DMS 273 (cell line): ENCODE results near the gene SLC7A1.
"Not testable (repeated sequence)": the region's sequence is repeated elsewhere in the genome, so short reads cannot be mapped to it uniquely, and the experiment has no call there.

Experiments
- DNase-seq: peaks from one replicate; lab custom pipeline; 2025; ENCODE audit not compliant: unreplicated experiment; lab: John Stamatoyannopoulos, UW

SLC7A1 gene

GRCh38 chr13:29595380-29596063 lies at the start of gene SLC7A1:
Gene SLC7A1, minus strand, starts transcription at chr13:29595688. Its CDS starts 59,500 bp downstream, at chr13:29536188.
- DNase-seq, result peak; percentile 96

DNA sequence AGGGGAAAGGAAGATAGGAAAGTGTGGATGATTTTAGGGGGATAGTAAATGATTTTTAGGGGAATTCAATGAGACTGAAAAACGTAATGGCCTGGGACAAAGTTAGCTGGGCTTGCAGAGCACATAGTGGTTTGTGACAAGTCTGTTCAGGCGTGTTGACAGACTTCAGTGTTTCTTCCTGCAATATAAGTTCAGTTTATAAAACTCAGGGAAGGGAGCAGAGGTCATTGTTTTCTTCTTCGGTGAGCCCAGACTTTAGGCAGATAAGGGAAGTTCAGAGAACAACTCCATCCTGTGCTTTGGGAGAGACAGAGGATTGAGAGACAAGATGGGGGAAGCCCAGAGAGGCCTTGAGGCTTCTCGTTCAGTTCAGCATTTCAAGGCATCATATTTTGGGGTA lies 45.2 kb upstream of the SLC7A1 start:
- no peak for DNase-seq

- DNase-seq, result not testable (repeated sequence)
Observed at GRCh38 chr13:29636831-29637230, 41.3 kb upstream of the SLC7A1 start.

DNA sequence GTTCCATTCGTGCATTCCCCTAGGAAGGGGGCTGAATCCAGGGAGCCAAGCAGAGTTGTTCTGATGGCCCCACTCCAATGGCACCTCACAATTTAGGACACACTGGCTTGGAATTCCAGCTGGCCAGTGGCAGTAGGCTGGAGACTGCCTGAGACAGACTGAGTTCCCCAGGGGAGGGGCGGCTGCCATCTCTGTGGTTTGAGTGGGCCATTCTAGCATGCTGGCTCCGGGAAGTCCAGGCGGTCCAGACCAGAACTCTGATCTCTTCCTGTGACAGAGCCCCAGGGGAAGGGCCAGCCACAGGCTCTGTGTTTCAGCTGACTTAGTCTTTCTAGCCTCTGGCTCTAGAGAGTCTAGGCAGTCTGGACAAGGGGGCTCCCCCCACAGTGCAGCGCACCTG lies 29.5 kb upstream of the SLC7A1 start:
- no peak for DNase-seq

DNA sequence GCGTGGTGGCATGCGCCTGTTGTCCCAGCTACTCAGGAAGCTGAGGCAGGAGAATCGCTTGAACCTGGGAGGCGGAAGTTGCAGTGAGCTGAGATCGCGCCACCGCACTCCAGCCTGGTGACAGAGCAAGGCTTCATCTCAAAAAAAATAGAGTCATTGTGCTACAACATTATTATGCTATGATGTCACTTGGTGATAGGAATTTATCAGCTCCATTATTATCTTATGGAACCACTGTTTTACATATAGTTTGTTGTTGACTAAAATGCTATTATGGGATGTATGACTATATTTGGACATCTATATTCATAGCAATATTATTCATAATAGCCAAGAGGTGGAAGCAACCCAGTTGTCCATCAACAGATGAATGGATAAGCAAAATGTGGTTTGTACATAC lies 26.4 kb upstream of the SLC7A1 start:
- no peak for DNase-seq

DNA sequence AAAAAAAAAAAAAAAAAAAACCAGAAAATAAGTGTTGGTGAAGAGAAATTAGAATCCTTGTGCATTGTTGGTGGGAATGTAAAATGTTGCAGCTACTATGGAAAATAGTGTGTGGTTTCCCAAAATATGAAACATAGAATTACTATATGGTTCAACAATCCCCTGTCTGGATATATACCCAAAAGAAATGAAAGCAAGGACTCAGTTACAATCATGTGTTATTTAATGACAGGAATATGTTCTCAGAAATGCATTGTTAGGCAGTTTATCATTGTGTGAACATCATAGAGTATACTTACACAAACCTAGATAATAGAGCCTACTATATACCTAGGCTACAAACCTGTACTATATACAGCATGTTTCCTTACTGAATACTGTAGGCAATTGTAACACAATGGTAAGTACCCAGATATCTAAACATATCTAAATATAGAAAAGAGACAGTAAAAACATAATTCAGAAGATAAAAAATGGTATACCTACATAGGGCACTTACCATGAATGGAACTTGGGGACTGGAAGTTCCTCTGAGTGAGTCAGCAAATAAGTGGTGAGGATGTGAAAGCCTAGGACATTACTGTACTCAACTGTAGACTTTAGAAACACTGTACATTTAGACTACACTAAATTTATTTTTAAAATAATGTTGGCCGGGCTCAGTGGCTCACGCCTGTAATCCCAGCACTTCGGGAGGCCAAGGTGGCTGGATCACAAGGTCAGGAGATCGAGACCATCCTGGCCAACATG lies 25.7 kb upstream of the SLC7A1 start:
- DNase-seq, result no peak

GRCh38 chr13:29619995-29620394 lies 24.5 kb upstream of the SLC7A1 start:
- DNase-seq, result no peak

- DNase-seq, result no peak
Observed at GRCh38 chr13:29613101-29613500, 17.6 kb upstream of the SLC7A1 start.

DNA sequence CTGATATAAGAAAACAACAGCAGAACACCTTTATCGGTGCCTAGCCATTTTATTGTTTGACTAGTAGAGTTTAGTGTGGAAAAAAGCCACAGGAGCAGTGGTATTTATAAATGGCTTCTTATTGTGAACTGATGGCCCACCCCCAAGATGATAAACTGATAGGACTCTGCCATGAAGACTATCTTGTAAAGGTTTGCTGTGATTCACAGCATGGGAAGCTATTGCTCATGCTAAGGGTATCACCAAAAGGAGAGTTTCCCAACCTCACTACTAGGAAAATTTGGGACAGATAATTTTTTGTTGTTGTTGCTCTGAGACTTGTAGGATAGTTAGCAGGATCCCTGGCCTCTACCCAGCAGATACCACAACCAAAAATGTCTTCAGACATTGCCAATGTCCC lies 12.0 kb upstream of the SLC7A1 start:
- no peak for DNase-seq

DNA sequence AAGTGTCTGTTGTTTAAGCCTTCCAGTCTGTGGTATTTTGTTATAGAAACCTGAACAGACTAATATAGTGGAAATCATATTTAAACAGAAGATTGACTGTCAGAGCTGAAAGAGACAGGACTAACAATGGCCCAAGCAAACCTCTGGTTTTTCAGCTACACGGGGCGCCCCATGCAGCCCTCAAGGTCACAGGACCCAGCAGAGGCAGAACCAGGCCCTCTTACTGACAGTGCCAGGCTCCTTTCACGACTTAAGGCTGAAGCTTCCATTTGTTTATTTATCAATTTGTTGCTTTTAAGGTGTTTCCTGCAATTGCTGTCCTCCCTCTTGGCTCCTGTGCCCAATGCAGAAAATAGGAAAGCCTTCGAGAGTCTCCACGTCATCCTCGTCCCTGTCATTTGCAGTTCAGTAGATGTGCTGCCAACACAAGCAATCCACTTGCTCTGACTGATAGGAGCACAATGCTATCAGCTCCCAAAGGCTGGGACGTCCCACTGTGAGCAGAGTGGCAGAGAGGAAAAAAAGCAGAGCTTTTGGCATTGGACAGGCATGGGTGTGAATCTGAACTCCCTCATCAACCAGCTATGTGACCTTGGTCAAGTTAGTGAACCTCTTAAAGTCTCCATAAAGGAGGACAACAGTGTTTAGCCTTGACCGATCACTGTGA lies 10.5 kb upstream of the SLC7A1 start:
- DNase-seq, result no peak

- no peak for DNase-seq
Observed at GRCh38 chr13:29598321-29598720, 2.8 kb upstream of the SLC7A1 start.

DNA sequence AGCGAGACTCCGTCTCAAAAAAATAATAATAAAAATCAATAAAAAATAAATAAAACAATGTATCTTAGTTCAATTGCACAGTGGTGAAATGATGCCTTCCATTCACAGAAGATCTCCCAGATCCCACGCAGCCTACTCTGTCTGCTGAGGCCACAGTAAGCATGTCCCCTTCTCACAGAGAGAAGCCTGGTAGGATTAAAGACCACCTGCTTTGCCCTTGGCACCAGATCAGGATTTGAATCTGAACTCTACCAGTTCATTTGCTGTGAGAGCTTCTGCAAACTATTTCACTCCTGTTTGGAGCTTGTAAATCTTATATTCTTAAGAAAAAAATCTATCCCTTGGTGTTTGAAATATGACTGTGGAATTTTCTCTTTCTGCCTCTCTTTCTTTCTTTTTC lies 2.2 kb upstream of the SLC7A1 start:
- DNase-seq, result no peak

- DNase-seq, result no peak
Observed at GRCh38 chr13:29597246-29597645, 1.8 kb upstream of the SLC7A1 start.

DNA sequence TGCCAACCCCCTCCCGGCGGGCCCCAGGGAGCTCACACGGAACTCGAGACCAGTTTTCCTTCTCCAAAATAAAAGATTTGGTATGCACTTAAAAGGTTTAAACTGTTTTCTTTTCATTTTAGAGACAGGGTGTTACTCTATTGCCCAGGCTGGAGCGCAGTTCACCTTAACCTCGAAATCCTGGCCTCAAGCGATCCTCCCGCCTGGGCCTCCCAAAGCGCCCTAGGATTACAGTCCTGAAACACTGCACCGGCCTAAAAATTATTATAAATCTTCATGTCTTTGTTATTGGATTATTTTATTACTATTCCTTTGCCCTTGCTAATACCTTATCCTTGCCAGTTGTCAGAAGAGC lies 553 bp upstream of the SLC7A1 start:
- DNase-seq, result no peak

DNA sequence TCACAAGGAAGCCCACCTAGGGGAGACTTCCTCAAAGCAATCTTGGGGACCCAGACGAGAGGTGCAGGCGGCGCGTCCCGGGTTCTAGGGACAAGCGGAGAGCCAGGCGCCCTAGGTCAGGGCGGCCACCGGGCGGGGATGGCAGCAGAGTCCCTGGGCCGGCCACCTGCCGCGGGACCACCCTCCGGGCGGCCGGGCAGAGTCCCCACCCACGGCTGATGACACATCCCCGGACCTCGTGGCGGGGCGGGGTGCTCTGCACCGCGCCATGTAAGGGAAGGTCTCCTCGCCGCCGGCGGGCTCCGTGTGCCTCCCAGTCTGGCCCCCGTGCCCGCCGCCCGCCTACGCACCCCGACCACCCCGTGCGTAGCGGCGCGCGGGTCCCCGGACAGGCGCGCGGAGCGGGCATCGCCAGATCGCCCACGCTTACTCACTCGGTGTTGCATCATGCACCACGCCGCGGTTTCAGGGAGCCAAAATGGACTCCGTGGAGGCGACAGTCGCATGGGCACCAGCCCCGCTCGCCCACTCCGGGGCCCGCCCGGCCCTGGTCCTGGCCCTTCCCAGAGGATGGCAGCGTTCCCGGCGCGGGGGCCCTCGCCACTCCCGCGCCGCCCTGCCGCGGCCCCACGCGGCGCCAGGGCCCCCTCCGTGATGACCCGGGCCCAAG lies 643 bp downstream of the SLC7A1 start:
- peak; percentile 81 for DNase-seq

DNA sequence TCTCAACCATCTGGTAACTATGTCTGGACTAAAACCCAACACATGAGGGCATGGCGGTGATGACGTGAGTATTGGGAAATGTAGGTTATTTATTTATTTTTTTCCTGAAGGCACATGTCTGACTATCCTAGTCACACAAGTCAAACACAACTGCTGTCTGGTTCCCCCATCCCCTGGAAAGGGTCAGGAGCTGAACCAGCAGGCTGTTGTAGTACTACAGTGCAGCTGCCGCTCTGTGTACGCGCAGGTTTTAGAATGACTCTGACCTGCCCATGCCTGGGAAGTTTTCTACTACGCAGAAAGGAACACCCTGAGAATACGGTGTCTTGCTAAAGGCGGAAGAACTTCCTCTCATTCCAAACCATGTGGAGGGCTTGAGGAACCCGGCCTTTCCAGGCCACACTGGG lies 1.2 kb downstream of the SLC7A1 start:
- DNase-seq, result peak; percentile 76

- DNase-seq, result no peak
Observed at GRCh38 chr13:29593605-29594297, 1.7 kb downstream of the SLC7A1 start.

DNA sequence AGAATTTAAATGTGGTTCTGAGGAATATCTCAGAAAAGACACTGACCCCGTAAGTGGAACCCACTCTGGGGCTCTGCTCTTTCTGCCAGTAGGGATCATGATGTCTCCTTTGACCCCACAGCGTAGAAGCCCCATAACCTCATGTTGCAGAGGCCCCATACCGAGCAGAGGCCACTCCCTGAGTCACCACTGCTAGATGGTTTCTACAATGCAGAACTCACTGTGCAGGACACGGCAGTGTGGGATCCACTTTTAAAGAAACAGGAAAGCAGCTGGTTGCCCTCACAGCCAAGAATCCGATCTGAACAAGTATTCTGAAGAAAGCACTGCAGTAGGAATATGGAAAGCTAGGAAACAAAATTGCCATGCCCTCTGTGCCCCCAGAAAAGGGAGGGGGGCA lies 4.2 kb downstream of the SLC7A1 start:
- DNase-seq, result no peak

DNA sequence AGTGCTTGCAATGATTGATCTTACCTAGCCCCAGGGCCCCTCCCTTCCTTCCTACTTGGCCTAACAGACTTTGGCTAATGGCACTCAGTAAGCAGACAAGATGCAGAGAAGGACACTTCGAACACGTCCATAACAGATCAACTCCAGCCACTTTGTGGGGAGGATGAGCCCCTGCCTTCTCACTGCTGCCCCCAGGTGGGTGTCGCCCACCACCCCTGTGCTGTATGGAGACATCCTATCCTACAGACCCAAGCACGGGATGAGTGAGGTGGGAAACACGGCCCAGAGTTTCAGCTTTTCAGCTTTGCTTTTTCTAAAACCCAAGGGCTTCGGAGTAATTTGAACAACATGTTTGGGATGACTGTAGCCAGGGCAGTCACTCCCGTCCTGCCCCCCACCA lies 5.5 kb downstream of the SLC7A1 start:
- DNase-seq, result no peak

DNA sequence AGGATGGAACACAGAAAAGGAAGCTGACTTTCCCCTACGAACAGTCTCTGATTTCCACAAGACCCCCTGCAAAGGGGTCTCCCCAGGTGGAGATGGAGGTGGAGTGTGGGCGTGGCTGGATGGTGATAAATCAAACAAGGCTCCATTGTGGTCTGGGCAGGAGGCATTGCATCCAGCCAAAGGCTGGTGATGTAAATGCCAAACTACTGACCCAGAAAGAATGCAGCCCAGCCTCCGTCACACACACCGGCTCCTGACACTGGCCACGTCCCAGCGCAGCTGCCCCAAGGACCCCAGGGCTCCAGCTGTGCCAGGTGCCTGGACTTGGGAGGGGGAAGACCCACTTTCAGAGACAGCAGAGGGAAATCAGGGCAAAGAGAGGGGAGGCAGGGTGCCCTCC lies 6.3 kb downstream of the SLC7A1 start:
- DNase-seq, result no peak

DNA sequence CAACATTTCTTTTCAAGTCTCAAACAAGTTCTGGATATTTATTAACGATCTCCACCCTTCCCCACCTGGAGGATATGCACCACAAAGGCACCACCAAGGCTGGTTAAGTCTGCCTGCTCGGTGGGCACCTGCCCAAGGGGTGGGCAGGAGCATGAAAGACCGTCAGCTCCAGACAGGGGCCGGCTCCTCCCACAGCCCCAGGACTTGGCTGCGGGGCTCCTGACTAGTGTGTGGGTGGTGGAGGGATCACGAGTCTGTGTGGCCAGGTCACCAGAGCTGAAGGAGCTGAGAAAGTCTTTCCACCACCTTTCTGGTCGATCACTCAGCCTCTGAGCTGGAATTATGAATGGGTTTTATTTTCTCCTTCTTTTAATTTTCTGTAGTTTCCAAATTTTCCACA lies 7.8 kb downstream of the SLC7A1 start:
- DNase-seq, result no peak
